GM18508 (cell line): Measurements from ENCODE around the gene CNGA3.
"Not testable (repeated sequence)": the region's sequence is repeated elsewhere in the genome, so short reads cannot be mapped to it uniquely, and the experiment has no call there.

ENCODE experiments used
- ATAC-seq: cut with Tn5 transposase; IDR thresholded peaks from one replicate; pipeline ENCODE4 v1.9.1; 2021; ENCODE audit warnings: moderate number of reproducible peaks; ENCODE audit not compliant: insufficient read depth, unreplicated experiment

The CNGA3 gene

DNA sequence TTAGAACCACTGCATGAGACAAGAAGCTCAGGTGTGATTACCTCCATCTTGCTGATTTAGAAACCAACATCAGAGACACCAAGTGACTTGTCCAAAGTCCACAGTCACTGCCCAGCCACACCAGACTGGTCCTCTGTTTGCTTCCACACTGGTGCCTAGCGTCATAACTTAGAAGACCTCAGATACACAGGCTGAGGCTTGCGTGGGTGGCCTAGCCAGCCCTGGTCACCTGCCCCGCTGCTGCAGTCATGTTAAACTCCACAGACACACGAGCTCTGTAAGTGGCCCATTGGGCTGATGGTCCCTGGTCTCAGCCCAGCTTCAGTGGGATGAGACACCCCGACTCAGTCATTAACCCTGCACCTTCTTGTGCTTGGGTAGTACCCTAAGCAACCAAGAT lies 47.1 kb downstream of the CNGA3 start:
- ATAC-seq, result no peak

DNA sequence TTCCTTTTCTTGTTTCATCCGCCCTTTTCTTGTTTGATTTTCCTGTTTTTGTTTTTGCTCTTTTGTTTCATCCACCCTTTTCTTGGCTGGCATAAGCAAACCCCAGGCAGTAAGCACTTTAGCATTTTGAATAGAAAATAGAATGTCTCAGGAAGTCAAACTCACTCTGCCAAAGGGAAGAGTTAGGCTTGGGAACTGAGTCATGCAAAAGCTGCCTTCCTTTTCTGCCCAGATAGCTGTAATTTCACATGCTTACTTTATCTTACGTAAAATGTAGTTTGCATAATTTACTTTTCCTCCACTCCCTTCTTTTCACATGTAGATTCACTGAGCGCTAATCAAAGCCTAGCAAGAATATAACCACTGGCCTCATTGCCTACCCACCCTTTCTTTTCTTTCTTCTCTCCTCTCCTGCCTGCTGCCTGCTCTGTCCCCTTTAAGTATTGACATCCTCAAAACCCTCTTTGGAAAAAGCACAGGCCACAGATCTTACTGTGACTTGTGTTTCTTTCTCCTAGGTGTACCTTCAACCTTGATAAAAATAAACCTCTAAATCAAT lies 48.4 kb downstream of the CNGA3 start:
- no peak for ATAC-seq

DNA sequence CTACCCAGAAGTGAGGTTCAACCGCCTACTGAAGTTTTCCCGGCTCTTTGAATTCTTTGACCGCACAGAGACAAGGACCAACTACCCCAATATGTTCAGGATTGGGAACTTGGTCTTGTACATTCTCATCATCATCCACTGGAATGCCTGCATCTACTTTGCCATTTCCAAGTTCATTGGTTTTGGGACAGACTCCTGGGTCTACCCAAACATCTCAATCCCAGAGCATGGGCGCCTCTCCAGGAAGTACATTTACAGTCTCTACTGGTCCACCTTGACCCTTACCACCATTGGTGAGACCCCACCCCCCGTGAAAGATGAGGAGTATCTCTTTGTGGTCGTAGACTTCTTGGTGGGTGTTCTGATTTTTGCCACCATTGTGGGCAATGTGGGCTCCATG lies 49.7 kb downstream of the CNGA3 start:
- no peak for ATAC-seq

DNA sequence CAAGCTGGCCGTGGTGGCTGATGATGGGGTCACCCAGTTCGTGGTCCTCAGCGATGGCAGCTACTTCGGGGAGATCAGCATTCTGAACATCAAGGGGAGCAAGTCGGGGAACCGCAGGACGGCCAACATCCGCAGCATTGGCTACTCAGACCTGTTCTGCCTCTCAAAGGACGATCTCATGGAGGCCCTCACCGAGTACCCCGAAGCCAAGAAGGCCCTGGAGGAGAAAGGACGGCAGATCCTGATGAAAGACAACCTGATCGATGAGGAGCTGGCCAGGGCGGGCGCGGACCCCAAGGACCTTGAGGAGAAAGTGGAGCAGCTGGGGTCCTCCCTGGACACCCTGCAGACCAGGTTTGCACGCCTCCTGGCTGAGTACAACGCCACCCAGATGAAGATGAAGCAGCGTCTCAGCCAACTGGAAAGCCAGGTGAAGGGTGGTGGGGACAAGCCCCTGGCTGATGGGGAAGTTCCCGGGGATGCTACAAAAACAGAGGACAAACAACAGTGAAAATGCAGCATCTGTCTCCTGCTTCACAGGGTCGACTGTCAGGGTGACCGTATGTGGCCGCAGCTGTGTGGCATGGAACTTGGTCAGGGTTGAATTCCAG lies 50.6 kb downstream of the CNGA3 start:
- ATAC-seq, result no peak

DNA sequence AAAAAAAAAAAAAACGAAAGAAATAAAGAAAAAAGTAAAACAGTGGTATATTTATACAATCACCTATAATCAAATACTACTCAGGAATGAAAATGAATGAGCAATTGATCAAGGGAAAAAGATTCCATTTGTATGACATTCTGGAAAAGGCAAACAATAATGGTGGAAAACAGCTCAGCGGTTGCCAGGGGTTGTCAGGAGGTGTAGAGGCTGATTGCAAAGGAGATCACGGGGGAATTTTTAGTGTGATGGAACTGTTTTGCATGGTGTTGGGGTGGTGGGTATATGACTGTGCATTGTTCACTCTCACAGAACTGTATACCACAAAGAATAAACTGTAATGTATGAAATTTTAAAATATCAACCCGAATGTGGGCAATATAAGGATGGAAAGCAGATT lies 52.9 kb downstream of the CNGA3 start:
- ATAC-seq, result no peak

DNA sequence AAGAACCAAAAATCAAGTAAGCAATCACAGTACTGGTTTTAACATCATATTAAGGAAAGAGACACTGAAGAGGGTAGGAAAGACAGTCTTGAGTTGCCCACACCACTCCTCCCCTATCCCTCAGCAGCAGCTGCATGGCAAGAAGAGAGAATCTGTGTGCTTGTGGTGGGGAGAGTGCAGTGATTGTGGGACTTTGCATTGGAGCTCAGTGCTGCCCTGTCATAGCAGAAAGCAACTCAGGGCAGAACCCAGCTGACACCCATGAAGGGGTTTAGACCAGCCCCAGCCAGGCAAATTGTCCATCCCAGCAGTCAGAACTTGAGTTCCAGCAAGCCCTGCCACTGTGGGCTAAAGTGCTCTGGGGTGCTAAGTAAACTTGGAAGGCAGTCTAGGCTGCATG lies 57.6 kb downstream of the CNGA3 start:
- ATAC-seq, result no peak

DNA sequence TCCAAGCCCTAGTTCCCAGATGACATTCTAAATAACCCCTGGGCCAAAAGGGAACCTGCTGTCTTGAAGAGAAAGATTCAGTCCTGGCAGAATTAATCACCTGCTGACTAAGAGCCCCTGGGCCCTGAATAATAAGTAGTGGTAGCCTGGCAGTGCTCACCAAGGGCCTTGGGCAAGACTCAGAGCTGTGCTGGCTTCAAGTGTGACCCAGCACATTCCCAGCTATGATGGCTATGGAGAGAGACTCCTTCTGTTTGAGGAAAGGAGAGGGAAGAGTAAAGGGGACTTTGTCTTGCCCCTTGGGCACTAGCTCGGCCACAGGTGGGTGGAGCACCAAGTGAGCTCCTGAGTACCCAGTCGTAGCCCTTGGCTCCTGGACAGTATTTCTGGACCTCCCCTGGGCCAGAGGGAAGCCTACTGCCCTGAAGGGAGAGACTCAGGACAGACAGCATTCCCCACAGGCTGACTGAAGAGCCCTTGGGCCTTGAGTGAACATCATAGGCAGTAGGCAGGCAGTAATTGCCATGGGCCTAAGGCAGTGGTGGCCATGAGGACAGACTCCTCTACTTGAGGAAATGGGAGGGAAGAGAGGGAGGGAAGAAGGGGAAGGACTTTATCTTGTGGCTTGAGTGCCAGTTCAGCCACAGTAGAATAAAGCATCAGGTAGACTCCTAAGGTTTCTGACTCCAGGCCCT lies 58.4 kb downstream of the CNGA3 start:
- ATAC-seq, result no peak

DNA sequence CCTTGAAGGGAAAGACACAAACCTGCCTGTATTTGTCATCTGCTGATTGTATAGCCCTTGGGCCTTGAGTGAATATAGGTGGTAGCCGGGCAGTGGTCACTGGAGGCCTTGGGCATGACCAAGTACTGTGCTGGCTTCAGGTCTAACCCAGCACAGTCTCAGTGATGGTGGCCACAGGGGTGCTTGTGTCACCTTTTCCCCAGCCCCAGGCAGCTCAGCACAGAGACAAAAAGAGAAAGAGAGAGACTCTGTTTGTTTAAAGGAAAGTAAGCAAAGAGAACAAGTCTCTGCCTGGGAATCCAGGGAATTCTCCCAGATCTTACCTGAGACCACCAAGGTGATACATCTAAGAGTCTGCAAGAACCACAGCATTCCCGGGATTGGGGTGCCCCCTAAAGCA lies 59.0 kb downstream of the CNGA3 start:
- no peak for ATAC-seq

DNA sequence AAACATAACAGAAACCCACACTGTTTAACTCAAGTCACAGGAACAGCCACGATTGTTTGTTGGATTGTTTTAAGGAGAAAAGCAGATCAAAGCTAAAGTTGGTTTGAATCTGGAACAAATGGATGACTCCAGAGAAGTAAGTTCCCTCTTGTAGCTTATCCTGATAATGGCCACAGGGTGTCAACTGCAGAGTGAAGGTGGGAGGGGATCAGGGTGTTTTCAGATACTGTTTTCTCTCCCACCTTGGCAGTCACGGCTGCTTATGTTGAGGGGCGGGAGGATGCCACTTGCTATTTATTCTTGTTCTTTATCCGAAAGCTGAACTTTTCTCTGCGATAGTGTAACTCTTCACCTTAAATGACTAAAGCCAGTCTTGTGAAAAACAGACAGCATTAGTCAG lies 61.9 kb downstream of the CNGA3 start:
- ATAC-seq, result no peak

DNA sequence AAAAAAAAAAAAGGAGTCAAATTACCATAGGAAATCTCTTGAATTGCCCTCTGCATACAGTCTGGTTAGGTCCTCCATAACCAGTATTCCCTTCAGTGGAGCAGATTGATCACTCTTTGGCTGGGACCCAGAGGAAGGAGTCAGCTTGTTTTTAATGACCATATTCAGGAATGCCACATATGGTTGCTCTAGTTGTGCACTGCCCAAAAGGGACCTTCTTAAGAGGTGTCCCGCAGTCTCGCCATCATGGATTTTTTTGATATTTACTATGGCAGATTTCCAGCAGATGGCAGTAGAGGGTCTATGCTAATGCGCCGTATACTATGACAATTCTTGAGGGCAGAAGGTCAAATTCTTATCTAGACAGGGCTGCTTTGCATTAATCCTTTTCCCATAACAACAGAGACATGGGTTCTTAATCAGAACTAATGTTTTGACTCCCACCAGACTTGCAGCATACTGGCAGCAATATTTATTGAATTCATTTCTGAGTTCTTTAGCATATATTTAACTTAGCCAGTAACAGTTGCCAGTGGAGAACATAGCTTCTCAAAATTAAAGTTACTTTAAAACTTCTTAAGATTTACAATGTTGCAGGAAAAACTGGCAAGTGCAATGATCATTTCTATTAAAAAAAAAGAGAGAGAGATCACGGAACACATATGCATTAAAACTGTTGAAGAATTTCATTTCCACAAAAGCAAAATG lies 66.6 kb downstream of the CNGA3 start:
- no peak for ATAC-seq

DNA sequence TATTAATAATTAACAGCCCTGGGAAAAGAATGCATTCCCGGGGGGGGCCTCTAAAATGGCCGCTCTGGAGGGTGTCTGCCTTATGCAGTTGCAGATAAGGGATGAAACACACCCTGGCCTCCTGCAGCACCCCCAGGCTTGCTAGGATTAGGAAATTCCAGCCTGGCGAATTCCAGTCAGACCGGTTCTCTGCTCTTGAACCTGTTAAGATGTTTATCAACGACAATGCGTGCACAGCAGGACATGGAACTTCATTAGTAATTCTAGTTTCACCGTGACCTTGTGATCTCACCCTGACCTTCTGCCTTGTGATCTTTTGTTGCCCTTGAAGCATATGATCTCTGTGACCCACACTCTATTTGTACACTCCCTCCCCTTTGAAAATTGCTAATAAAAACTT lies 68.0 kb downstream of the CNGA3 start:
- not testable (repeated sequence) for ATAC-seq

DNA sequence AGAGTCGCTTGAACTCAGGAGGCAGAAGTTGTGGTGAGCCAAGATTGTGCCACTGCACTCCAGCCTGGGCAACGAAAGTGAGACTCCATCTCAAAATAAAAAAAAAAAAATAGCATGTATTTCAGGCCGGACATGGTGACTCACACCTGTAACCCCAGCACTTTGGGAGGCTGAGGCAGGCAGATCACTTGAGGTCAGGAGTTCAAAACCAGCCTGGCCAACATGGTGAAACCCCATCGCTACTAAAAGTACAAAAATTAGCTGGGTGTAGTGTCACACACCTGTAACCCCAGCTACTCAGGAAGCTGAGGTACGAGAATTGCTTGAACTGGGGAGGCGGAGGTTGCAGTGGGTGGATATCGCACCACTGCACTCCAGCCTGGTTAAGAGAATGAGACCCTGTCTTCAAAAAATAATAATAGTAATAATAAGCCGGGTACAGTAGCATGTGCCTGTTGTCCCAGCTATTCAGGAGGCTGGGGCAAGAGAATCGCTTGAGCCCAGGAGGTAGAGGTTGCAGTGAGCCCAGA lies 69.5 kb downstream of the CNGA3 start:
- ATAC-seq, result not testable (repeated sequence)

DNA sequence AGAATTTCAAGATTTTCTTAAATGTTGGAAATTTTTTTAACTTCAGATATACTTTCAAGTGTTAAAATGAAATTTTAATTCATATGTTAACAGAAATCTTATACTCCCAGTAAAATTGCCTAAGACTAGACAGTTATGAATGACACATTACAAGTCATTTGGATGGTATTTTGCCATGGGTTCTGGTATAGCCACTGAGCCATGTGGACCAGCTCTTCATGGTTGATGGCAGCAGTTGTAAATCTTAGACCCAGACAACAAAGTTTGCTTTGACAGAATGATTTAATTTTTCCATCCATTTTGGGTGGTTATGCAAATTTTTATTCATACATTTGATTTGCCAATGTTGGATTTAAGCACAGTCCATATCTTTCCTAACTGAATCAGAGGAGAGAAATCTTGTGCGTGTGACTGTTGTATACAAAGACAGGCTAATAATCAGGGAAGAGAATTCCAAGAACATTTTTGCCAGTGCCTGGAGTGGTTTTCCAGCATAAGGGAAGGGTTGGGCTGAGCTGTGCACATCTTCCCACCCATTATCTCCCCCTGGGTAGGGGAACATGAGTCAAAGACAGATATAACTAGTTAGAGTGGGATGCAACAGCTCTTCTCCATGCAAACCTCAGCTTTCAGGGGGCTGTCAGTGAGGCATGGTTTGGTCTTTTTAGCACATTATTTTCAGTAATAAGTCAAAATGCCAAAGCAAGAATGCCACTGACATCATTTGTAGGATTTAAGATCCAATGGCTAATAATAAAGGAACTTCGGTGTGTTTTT lies 70.3 kb downstream of the CNGA3 start:
- ATAC-seq, result no peak

DNA sequence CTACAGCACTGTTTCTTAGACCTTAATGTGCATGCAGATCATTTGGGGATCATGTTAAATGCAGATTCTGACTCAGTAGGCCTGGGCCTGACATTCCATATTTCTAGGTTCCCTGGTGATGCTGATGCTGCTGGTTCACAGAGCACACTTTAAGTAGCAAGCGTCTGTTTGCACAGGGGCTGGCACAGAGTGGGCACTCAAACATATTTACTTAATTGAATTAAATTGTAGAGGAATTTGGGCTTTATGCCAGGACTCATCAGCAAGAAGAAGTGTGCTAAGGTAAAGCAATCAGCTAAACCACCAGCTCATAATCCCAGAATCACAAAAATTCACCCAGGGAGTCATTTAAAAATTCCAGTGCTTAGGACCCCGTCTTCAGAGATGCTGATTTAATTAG lies 73.3 kb downstream of the CNGA3 start:
- ATAC-seq, result no peak

DNA sequence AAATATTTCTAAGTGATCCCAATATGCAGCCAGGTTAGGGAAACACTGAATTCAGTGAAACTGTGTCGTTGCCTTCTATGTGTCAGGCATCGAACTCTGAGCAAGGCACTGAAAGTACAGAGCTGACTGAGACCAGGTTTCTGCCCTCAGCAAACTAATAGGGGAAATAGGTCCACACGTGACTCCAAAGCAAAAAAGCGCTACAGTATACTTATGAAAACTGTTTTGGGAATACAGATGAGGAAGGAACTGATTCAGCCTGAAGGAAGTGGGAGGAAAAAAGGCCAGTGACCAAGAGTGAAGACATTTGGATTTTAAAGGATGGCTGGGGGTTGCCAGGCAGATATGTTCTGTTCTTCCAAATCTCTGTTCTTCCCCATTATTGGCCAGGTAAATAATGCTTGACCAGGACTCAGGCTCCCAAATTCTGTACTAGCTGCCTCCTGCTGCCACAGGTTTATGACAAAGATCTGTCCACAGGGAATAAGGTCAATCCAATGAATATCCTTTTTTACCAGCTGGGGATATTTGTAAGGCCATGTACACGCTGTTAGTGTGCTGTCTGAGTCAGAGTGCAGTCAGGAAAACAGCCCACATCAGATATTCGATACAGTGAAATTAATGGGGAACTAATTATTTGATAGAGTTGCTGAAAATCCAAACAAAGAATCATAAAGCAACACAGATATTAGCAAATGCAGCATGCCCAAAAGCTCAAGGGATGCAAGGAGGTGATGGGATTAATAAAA lies 73.9 kb downstream of the CNGA3 start:
- no peak for ATAC-seq

DNA sequence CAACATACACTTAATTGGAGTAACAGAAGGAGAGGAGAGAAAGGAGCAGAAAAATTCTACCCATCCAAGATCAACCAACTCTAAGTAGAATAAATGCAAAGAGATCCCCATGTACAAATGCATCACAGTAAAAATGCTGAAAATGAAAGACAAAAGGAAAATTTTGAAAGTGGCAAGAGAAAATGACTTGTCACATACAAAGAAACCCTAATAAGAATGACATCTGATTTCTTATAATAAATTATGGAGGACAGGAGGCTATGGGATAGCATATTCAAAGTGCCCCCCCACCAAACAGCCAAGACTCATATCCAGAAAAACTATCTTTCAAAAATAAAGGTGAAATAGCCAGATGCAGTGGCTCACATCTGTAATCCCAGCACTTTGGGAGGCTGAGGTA lies 76.2 kb downstream of the CNGA3 start:
- no peak for ATAC-seq

DNA sequence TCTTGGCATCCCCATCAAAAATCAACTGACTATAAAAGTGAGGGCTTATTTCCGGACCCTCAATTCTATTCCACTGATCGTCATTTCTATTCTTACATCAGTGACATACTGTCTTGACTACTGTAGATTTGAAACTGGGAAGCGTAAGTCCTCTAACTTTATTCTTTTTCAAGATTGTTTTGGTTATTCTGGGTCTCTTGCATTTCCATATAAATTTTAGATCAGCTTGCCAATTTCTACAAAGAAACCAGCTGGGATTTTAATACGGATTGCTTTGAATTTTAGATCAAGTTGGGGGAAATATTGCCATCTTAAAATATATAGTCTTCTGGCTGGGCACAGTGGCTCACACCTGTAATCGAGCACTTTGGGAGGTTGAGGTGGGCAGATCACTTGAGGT lies 80.5 kb downstream of the CNGA3 start:
- no peak for ATAC-seq

DNA sequence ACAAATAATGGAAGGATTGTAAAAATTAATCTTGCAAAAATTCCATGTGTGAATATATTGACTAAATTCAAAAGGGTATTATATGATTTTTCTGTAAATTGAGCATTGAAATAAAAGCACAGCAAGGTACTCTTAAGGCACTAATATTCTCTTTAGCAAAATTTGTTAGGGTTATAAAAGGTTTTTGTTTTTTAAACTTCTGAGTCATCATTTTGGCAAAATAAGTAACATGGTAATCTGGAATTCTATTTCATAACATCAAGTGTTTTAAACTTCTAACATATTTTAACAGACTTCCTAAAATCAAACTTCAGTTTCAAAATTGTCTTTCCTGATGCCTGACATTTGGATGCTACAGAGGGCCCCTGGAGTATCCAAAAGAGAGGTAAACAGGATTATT lies 85.9 kb downstream of the CNGA3 start:
- ATAC-seq, result no peak

DNA sequence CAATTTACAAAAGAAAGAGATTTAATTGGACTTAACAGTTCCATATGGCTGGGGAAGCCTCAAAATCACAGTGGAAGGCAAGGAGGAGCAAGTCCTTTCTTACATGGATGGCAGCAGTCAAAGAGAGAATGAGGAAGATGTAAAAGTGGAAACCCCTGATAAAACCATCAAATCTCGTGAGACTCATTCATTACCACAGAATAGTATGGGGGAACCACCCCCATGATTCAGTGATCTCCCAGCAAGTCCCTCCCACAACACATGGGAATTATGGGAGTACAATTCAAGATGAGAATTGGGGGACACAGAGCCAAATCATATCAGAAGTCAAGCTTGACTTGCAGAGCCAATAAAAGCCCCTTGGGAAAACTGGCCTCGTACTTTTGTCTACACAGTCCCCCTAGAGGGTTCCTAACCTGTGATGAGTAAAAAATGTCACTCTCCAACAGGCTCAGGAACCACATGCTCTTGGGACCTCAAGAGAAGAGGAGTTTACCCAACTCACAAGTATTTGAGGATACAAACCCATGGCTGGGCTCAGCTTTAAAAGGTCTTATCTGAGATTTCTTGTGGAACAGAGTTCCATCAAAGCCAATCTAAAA lies 87.2 kb downstream of the CNGA3 start:
- no peak for ATAC-seq
